ENCODE data around the gene KCNN2.

KCNN2 gene

GRCh38 chr5:114361724-114362196 lies at the start of gene KCNN2:
KCNN2 (plus strand) TSS chr5:114362070; CDS start chr5:114362140, 70 bp downstream.
- DNase-seq, result peak; percentile 54

GRCh38 chr5:114312658-114313057 lies 49.2 kb upstream of the KCNN2 start:
- no peak for DNase-seq

GRCh38 chr5:114314061-114314460 lies 47.8 kb upstream of the KCNN2 start:
- no peak for DNase-seq

GRCh38 chr5:114316167-114316566 lies 45.7 kb upstream of the KCNN2 start:
- DNase-seq, result no peak

- DNase-seq, result no peak
Measured at GRCh38 chr5:114317751-114318150, 44.1 kb upstream of the KCNN2 start.

GRCh38 chr5:114319236-114319635 lies 42.6 kb upstream of the KCNN2 start:
- no peak for DNase-seq

- no peak for DNase-seq
Measured at GRCh38 chr5:114319821-114320220, 42.0 kb upstream of the KCNN2 start.

- no peak for DNase-seq
Measured at GRCh38 chr5:114324282-114324681, 37.6 kb upstream of the KCNN2 start.

- no peak for DNase-seq
Measured at GRCh38 chr5:114325541-114325940, 36.3 kb upstream of the KCNN2 start.

GRCh38 chr5:114327474-114327873 lies 34.4 kb upstream of the KCNN2 start:
- DNase-seq, result no peak

- DNase-seq, result no peak
Measured at GRCh38 chr5:114327987-114328386, 33.9 kb upstream of the KCNN2 start.

- DNase-seq, result no peak
Measured at GRCh38 chr5:114330916-114331531, 30.8 kb upstream of the KCNN2 start.

- DNase-seq, result no peak
Measured at GRCh38 chr5:114332493-114332892, 29.4 kb upstream of the KCNN2 start.

GRCh38 chr5:114332925-114333324 lies 28.9 kb upstream of the KCNN2 start:
- no peak for DNase-seq

- no peak for DNase-seq
Measured at GRCh38 chr5:114335391-114335790, 26.5 kb upstream of the KCNN2 start.

GRCh38 chr5:114339108-114339507 lies 22.8 kb upstream of the KCNN2 start:
- no peak for DNase-seq

- no peak for DNase-seq
Measured at GRCh38 chr5:114346181-114346580, 15.7 kb upstream of the KCNN2 start.

- DNase-seq, result no peak
Measured at GRCh38 chr5:114355086-114355830, 6.6 kb upstream of the KCNN2 start.

GRCh38 chr5:114358329-114358728 lies 3.5 kb upstream of the KCNN2 start:
- DNase-seq, result no peak

GRCh38 chr5:114360357-114360756 lies 1.5 kb upstream of the KCNN2 start:
- DNase-seq, result no peak

- no peak for DNase-seq
Measured at GRCh38 chr5:114360816-114361723, 800 bp upstream of the KCNN2 start.

- no peak for DNase-seq
Measured at GRCh38 chr5:114362197-114362976, 517 bp downstream of the KCNN2 start.
